ENCODE measurements around the gene CRTC2.
A peak's percentile ranks its signal among the peaks of the same experiment; 100 is the strongest.

The CRTC2 gene

DNA sequence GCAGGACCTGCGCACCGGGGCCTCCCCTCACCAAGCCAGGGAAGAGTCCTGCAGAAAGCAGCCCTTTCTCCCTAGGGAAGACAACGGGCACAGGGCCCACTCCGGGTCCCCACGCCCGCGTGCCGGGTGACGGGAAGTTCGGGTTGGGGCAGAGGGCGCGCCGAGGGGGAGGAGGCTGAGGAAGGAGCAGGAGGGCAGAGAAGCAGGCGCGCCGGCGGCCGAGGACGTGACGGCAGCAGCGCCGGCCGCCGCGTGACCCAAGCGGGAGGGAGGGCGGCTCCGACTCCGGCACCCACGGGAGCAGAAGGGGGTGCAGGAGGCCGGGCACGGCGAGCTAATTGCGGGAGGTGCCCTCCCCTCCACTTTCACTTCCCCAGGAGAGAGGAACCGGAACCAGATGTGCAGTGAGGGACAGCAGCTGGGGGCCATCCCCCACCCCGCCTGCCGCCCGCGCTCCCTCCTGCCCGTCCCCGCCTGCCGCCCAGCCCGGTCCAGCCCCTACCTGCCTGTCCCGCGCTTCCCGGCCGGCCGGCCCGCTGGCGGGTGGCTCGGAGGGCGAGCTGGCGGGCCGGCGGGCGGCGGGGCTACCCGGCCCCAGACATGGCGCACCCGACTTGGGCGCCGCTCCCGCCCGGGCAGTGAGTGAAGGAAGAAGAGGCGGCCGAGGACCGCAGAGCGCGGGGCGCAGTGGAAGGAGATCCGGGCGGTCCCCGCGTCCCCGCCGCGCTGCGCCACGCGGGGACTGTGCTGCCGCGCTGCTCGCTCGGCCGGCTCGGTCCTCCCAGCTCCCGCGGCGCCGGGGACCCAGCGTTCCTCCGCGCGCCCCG is 12.4 kb downstream of the CRTC2 start:
- DNase-seq (ENCODE audit: low read depth), result peak; percentile 64

DNA sequence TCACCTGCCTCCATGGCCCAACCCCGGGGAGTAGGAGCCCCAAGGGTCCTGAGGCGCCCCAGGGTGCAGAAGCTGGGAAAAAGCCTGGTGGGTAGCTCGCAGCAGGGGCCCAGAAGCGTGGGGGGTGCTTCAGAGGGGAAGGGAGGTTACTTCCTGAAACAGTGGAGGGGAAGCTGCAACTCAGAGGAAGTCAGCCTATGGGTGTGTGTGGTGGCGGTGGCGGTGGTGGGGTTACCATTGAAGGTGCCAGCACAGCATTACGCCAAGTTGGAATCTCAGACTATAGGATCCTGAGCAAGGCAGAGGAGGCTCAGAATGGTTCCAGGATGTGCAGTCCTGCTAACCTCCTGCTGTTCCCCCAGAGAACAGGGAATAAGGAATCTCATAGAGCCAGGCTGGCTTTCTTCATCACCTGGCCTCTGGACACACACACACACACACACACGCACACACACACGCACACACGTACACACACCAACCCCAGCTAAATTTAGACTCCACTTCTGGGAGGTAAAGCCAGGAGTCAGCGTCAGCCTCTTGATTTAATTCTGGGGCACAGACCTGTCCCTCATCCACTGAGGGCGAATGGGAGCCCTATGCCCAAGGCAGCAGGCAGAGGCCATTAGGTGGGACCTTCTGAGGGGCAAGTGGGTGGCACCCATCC is 13.1 kb downstream of the CRTC2 start:
- DNase-seq (ENCODE audit: low read depth), result peak; percentile 67

DNA sequence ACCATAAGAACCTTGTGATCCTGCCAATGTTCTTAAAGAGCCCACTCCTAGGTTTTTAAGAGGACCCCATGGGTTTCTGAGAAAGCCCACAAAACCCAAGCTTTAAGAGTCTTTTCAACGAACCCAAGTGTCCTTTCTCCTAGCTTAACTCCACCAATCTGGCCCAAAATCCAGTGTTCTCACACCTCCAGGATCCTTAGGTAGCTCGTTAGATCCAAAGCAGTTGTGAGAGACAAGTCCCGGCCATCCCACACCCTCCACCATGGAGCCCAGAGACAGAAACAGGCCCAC is 13.6 kb downstream of the CRTC2 start:
- DNase-seq (ENCODE audit: low read depth), result no peak

DNA sequence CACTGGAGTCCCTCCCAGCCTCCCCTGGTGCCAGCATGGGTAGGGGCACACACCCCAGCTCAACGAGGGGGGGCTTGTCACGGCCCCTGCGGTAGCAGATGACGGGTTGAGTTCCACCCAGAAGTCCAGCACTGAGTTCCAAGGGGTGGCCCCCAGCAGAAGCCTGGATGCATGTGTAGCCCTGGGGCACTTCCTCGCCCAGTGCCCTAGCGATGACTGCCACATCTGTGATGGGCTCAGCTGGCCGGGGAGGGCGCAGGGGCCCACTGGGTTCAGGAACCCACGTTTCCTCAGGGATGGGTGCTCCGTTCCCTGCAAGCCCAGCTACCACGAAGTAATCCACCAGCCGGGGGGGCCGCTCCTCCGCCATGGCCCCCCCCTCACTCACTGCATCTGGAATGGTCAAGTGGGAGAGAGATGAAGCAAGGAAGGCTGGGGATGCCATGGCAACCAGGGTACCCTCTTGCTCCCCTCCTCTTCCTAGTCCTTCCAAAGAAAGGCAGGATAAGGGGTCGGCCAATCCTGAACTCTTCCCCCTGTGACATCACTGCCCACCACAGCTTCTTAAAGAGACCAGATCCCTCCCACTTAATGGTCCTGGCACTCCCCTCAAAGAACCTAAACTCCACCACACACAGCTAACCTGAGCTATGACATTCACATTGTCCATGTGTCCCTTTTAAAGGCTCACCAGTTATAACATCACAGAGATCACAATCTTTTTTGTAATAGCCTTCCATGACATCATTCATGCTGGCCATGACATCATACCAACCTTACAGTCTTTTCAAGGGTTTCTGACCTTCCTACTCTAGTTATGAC is 14.2 kb downstream of the CRTC2 start:
- DNase-seq (ENCODE audit: low read depth), result no peak

DNA sequence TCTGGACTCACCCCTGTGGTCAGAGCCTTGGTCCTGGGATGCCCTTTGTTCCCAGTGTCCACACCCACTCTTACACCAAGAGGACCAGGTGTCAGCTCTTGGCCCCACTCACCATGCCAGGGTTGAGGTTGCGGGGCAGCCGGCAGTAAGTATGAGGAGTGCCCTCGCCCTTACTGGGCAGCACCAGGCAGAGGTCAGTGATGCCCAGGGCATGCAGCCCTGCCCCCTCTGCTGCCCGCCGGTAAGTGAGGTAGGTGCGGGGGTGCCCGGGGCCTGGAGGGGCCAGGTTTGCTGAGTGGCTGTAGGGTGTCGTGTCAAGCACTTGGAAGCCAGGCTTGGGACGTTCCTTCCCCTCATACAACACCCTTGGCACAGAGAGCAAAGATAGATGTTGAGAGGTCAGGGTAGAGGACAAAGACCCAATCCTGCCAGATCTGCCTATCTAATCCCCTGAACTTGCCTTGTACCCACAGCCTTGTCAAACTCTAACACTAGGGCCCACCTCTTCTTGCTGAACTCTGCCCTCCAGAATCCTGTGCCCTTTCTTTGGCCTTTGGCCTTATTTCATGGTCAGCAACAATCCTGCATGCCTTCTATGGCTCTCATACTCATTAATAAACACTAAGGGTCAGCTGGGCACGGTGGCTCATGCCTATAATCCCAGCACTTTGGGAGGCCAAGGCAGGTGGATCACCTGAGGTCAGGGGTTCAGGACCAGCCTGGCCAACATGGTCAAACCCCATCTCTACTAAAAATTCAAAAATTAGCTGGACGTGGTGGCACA is 15.5 kb downstream of the CRTC2 start:
- DNase-seq (ENCODE audit: low read depth), result no peak

DNA sequence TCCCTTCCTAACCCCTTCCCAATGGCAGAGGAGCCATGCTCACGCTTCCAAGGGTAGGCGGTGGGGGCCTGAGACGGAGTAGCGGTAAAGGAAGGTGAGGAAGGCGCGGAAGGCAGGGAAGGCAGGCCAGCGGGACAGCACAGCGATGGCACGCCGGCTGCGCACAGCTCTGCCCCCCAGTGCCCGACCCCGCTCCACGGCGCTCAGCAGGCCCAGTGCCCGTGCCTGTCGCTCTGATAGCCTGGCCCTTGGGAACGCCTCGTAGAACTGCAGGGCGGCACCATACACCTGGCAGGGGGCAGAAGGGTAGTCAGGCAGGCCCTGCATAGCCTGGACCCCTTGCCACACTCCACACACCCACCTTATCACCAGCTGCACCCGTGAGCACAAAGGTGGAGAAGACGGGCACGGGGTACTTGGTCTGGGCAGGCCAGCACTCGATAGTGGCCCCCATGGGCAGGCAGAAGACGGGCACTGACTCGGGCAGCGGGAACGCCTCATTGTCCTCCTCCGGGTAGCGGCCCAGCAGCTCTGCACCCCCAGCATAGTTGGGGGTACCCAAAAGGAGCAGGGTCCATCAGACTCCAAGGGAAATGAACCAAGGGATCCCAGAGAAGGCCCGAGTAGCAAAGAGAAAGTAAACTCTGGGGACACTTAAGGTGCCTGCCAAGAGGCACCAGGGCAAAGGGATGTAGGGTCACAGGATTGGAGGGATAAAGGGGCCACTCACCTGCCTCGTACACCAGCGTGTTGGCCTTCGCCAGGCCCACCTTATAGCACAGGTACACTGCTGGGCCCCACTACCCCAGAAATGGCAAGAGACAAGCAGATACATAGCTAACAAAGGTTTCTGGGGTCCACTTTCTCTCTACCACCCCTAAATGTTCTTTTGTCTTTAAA is 16.3 kb downstream of the CRTC2 start:
- DNase-seq (ENCODE audit: low read depth), result no peak

DNA sequence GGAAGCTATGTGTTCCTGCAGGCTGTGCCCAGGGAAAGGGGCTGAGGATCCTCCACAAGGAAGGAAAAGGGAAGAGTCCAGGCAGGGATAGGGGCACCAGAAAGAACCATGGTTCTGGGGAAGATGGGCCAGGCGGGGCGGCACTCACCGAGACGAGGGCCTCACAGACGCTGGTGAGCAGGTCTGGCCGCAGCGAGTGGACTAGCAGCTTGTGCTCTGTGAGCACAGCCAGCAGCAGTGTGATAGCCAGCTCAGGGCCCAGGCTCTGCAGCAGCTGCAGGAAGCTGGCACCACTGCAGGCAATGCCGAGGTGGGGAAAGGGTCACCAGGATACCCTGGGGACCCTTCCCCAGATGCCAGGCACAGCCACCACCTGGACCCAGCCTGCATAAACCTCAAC is 17.7 kb downstream of the CRTC2 start:
- DNase-seq (ENCODE audit: low read depth), result no peak

DNA sequence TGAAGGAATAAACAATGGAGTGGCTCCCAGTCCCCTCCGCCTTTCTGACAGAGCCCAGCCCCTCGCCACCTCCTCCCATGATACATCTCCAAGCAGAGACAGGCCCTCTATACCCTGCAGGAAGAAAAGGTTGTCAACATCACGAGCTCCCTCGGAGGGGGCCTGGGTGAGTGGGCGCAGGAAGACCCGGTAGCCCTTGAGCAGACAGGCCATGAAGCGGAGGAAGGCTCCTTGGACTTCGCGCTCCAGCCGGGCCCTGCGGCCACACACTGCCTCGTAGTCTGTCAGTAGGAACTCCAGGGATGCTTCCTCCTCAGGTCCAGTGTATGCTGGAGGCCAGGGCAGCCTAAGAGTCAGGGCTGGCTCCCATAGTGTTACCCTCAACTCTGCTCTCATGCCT is 18.9 kb downstream of the CRTC2 start:
- no peak for DNase-seq (ENCODE audit: low read depth)

DNA sequence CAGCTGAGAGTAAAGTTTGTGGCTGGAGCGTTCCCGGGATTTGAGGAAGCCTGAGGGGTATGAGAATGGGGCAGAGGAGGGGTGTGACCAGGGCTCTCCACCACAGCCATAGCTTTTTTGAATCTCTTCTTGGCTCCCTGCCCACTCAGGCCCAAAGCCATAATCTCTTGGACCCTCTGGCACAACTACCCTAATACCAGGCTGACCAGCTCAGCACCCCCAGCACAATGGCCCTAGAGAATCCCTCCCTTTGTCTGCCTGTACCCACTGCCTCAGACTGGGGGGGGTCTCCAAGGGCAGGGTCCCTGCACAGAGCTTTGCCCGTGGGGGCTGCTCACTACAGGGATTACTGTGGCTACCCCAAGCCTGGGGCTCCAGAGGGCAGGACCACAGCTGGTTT is 19.4 kb downstream of the CRTC2 start:
- no peak for DNase-seq (ENCODE audit: low read depth)

DNA sequence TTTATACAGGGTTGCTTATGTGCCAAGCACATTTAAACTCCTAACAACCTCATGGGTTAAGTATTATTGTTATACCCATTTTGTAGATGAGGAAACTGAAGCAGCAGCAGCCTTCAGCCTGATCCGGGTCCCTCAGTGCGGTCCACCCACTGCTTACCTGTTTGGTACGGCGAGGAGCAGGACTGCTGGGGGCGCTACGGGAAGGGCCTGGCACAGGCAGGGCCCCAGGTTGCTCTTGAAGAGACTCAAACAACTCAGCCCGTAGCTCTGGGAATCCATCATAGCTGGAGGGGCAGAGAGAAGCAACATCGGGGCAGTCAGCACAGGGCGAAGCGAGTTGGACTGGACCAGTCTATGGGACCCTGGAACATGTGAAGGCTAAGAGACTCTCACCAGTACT is 21.1 kb downstream of the CRTC2 start:
- no peak for DNase-seq (ENCODE audit: low read depth)

DNA sequence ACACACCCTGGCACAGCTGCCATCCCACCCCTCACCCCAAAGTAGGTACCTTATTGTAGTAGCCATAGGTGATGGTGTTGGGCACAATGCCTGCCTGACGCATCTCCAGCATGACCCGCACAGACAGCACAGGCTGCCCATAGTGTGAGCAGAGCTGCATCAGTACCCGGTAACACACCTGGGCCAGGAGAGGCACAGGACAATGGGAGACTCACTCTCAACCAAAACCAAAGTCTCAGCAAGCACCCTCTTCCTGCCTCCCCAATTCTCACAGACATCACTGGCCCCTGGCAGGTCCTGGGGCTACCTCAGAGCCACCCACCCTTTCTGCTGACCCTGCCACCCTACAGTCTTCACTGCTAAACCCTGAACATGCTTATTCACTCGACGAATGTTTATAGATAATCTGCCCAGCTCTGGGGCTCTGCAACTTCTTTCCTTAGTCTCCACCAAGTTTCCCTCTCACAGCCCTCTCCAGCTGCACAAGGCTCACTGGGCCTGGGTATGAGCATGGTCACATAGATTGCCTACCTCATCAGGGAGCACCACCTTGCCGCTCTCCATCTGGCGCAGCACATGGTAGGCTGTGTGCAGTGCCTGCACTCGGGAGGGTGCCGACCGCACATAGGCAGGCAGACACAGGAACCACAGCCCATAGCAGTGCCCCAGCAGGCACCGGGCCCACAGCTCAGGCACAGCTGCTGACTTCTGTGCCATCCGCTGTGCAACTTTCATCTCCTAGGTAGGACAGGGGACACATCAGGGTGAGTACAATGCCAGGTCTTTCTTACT is 22.2 kb downstream of the CRTC2 start:
- no peak for DNase-seq (ENCODE audit: low read depth)

DNA sequence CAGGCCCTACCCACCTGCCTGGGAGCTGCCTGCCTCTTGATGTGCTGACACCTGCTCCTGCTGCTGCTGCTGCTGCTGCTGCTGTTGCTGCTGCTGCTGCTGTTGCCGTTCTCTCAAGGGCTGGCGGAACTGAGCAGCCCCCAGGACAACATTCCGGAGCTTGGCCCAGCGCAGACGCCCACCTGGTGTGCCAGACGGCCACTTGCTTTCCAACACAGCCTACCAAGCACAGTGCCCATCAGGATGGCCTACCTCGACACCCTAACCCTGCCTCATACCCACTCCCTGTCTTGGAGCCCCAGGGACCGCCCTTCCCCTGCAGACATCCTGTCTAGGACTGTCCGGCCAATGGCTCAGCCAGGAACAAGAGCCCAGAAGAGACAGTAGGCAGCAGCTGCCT is 23.7 kb downstream of the CRTC2 start:
- no peak for DNase-seq (ENCODE audit: low read depth)

DNA sequence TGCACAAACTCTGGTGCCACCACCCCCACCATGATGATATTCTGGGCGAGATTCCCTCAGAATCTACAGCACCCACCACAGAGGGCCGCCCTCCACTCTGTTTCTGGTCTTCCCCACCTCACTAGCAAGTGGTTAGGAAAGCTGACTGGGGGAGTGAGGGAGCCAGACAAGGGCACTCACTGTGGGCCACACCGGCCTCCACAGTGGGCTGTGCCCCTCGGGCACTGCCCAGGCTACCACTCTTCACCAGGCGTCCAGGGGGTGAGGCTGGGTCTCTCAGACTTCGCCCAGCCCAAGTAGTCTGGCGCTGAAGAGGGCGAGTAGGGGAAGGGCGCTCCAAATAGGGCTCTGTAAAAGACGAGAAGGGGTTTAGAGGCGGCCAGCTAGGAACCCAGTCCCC is 24.5 kb downstream of the CRTC2 start:
- DNase-seq (ENCODE audit: low read depth), result no peak

DNA sequence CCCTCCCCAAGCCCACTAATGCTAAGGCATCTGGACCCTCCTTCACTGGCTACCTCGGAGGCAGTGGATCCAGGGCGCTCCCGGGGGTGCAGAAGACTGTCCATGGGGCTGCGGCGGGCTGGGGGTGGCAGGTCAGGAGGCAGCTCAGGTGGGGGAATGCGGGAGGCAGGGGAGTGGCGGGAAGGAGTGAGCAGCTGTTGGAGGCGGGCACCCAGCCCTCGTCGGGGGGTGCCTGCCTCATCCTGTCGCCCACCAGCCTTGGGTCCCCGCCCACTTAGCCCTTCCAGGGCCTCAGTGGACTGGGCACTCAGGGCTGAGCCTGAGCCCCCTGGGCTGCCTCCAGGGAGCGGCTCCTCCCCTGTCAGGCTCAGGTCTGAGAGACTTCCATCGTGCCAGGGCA is 25.0 kb downstream of the CRTC2 start:
- DNase-seq (ENCODE audit: low read depth), result no peak

DNA sequence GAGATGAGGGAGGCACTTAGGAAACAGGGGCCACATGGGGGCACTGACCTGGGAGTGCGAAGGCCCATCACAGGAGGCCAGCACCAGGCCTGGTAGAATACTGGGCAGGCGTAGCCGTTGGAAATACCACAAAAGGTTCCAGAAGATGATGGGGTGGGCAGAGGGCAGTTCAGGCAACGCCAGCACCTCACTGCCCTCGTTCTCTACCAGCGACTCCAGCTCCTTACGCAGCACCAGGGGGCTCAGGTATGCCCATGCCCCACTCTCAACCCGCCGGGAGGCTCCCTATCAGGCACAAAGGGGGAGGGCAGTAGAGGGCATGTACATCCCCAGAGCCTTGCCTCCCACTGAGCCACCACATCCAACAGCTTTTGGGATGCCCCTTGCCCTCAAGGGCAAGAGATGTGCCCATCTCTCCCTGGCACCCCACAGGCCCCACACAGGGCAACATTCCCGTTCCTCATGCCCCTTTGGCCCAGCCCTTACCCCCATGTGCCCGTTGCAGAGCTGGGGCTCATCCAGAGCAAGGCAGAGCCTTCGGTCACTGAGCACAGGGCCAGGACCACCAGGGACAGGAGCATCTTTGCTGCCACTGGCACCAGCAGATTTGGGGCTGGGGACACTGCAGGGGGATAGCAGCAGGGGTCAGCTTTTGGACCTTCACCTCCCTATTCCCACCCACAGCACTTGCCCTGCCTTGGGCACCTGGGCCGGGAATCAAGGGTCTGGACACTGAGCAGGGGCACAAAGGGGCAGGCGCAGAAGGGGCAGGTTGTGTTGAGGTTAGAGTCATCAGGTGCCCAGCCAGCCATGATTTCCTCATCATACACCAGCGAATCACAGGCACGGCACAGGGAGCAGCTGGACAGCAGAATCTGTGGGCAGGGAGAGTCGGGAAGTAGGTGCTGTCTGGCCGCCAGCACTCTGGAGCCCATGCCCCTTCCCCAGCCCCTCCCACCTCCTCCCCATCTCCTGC is 26.0 kb downstream of the CRTC2 start:
- no peak for DNase-seq (ENCODE audit: low read depth)

DNA sequence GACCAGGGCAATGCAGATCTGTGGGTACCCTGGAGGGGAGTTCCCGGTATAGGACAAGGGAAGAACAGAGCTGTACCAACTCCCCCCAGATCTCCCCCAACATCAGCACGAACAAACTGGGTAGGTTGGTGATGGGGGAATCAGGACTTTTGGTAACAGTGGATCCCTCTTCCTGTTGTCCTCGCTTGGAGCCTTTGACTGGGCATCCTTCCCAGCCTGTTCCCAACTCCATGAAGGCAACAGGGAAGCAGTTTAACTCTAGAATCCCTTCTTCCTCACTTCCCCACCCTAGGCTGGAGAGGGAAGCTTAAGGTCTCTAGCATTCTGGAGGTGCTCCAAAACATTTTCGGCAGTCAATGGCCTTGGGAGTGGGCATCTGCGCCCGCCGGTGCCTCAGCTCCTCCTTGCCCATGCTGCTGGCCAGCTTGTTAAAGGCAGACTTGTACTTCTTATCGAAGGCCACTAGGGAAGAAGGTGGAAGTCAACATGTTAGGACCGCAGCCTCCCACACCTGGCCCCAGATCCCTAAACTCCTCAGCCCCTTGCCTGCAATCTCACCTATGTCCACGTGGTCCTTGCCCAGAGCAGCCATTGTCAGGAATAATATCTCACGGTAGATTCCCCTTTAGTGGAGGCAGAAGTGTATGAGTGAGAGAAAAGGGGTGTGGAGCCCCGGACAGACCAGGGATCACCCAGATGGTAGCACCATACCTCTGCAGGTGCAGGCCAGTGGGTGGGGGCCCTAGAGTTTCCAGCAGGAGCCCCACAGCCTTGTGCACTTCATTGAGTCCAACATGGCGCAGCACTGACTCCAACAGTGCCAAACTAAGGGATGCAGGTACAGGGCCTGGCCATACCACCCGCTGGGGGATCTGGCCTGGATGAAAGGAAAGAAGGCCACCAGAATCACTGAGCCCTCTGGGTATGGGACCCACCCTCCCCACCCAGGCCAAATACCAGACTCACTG is 28.1 kb downstream of the CRTC2 start:
- no peak for DNase-seq (ENCODE audit: low read depth)

DNA sequence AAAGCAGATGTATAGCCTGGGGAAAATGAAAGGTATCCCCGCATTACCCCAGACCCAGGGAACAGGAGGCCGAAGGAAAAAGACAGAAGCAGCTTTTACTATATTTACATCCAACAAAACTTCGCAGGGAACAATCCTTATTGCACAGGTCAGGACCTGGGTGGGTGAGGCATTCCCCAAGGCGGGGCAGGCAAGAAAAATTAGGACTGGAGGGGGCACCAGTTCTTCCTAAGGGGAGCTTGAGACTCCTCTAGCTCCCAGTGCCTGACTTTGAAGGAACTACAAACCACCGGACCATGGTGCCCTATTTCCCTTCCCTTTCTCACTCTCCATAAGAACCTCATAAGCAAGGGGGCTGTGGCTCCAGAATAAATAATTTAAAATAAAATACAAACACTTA is 29.0 kb downstream of the CRTC2 start:
- DNase-seq (ENCODE audit: low read depth), result no peak

DNA sequence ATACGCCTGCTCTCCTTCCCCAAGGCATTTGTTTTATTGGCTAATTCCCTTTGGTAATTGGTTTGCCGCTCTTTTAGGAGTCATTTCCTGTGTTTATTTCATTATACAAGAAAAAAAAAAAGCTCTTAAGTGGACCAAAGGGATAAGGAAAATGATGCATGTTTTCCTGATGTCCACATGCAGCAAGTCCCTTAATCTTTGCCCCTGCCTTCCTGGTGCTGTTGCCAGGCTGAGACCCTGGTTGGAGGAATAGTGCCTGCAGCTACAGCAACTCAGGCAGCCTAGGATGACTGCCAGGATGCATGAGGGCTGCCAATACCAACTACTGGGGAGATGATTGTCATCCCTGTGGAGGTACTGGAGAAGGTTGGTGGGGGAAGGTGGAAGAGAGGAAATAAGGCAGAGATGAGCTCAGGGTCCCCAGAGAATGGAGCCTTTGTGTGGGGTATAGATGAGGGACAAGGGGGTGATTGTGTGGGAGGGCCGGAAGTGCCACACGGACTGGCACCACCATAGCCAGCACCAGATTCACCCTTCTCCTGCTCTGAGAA is 29.5 kb downstream of the CRTC2 start:
- DNase-seq (ENCODE audit: low read depth), result no peak
